AG04450 (cell line): ENCODE results near the gene DSCAML1. TPM values are rescaled to one million over a fixed set of nuclear protein-coding genes. Genes with fewer than 3 reads are reported as not detected.

Experiments
- CTCF ChIA-PET: fragments of 300-600, 350-600 bp; formaldehyde crosslinking; extraction: SDS; loops from one replicate; lab custom pipeline; 2022; ENCODE audit warnings: antibody characterized with exemption, inconsistent platforms; lab: Charles Lee
- POLR2A ChIA-PET: fragments of 350-600 bp; formaldehyde crosslinking; extraction: SDS; loops from one replicate; lab custom pipeline; 2021; ENCODE audit warnings: antibody characterized with exemption, inconsistent platforms; lab: Yijun Ruan, JAX
- DNase-seq: peaks from one replicate; pipeline ENCODE4 v3.0.0-alpha.2; 2011; ENCODE audit warnings: low read depth, low spot score
- H3K27ac ChIP-seq: one replicate; pipeline ENCODE4 v1.5.1; 2012; ENCODE audit warnings: low read depth, low read length, control low read depth
- H3K27me3 ChIP-seq: one replicate; pipeline ENCODE4 v1.6.0; 2012; ENCODE audit warnings: low read length; ENCODE audit not compliant: control insufficient read depth, insufficient read depth
- H3K4me3 ChIP-seq: 2 replicates; pipeline ENCODE4 v1.5.1; 2011; ENCODE audit warnings: mild to moderate bottlenecking, low read depth, low read length, control low read depth
- H3K9me3 ChIP-seq: 2 replicates; pipeline ENCODE4 v1.5.1; 2012; ENCODE audit warnings: low read length; ENCODE audit not compliant: control insufficient read depth, insufficient read depth
- polyA plus RNA-seq: library from polyadenylated mRNA; depleted of rRNA; stranded (reverse); fragments of >200 nt; gene quantifications from 2 replicates; pipeline ENCODE4 v1.2.3, GENCODE V29; 2011
- TF ChIP-seq, protein P1 (sequence below): IDR thresholded peaks from 2 replicates; pipeline ENCODE4 v1.5.1; 2011; ENCODE audit warnings: low read depth, low read length, control low read depth, inconsistent platforms

The DSCAML1 gene
- polyA plus RNA-seq, 1 experiment = not detected

GRCh38 chr11:117428856-117429229, 368.2 kb downstream of the DSCAML1 start:
- H3K27me3 ChIP-seq = peaks cover 14% of the 10 kb centered on the region
- TF ChIP-seq, protein P1, sequence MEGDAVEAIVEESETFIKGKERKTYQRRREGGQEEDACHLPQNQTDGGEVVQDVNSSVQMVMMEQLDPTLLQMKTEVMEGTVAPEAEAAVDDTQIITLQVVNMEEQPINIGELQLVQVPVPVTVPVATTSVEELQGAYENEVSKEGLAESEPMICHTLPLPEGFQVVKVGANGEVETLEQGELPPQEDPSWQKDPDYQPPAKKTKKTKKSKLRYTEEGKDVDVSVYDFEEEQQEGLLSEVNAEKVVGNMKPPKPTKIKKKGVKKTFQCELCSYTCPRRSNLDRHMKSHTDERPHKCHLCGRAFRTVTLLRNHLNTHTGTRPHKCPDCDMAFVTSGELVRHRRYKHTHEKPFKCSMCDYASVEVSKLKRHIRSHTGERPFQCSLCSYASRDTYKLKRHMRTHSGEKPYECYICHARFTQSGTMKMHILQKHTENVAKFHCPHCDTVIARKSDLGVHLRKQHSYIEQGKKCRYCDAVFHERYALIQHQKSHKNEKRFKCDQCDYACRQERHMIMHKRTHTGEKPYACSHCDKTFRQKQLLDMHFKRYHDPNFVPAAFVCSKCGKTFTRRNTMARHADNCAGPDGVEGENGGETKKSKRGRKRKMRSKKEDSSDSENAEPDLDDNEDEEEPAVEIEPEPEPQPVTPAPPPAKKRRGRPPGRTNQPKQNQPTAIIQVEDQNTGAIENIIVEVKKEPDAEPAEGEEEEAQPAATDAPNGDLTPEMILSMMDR = no peak
- DNase-seq = no peak

DNA sequence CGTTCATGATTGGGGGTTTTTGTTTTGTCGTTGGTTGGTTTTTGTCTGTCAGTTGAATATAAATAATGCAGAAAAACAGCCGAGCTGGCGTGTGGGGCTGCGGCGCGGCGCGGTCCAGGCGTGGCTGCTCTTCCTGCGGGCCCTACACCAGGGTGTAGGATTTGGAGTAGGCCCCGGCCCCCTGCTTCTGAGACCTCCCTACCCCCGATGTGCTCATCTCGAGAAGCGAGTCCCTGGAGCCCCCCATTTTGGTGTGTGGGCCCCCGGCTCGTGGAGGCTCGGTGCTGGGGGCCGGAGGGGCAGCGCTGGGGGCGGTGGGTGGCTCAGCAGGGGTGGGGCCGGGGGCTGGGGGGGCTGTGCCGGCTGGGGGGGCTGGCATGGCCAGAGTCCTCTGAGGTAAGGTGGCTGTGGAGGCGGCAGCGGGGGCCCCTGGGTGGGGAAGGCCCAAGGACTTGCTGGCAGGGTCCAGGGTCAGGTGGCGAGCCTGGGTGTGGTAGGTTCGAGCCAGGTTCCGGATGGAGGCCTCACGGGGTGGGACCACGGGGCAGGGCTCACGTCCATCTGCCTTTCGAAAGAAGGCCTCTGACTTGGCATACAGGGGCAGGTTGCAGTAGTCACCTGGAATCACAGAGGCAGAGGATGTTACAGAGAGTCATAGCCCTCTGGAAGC, 368.7 kb downstream of the DSCAML1 start:
- H3K27me3 ChIP-seq = peaks cover 14% of the 10 kb centered on the region
- CTCF ChIA-PET = interaction anchor here (1.0 to 4.2 kb wide), 2 partner anchors 192 to 518 kb away, joined by 3 to 86 read pairs; no protein-coding TSS in a partner anchor
- POLR2A ChIA-PET = no interaction called here
- TF ChIP-seq, protein P1 = no peak
- H3K27ac ChIP-seq = no peak overlapping the region
- DNase-seq = no peak
- H3K9me3 ChIP-seq = no peaks in the 10 kb centered on the region
- no peak overlapping the region for H3K4me3 ChIP-seq

More at GRCh38 chr11:117428856-117429229, 368.2 kb downstream of the DSCAML1 start:
- Histone ChIP-seq H3K4me3 (no peak overlapping the region), H3K9me3 (no peaks in the 10 kb centered on the region), H3K27ac (no peak overlapping the region)
- ChIA-PET CTCF (interaction anchor here (1.0 kb wide), 1 partner anchor 518 kb away, joined by 3 read pairs; no protein-coding TSS in a partner anchor), POLR2A (no interaction called here)

GRCh38 chr11:117427356-117427874, 369.6 kb downstream of the DSCAML1 start:
- CTCF ChIA-PET = interaction anchor here (0.8 to 5.4 kb wide), 8 partner anchors 13 to 523 kb away, joined by 3 to 97 read pairs (median 18); no protein-coding TSS in a partner anchor
- TF ChIP-seq, protein P1 = no peak
- POLR2A ChIA-PET = no interaction called here
- Histone ChIP-seq H3K27me3 (peaks cover 16% of the 10 kb centered on the region), H3K27ac (no peak overlapping the region), H3K9me3 (no peaks in the 10 kb centered on the region), H3K4me3 (no peak overlapping the region)
- DNase-seq = no peak

GRCh38 chr11:117426941-117427340, 370.1 kb downstream of the DSCAML1 start:
- no peaks in the 10 kb centered on the region for H3K9me3 ChIP-seq
- ChIA-PET POLR2A (no interaction called here), CTCF (interaction anchor here (0.6 to 5.4 kb wide), 30 partner anchors 12 to 703 kb away, joined by 3 to 97 read pairs (median 4); no protein-coding TSS in a partner anchor)
- H3K27me3 ChIP-seq = peaks cover 16% of the 10 kb centered on the region
- no peak overlapping the region for H3K27ac ChIP-seq
- DNase-seq = no peak
- H3K4me3 ChIP-seq = no peak overlapping the region
- TF ChIP-seq, protein P1 = no peak

DNA sequence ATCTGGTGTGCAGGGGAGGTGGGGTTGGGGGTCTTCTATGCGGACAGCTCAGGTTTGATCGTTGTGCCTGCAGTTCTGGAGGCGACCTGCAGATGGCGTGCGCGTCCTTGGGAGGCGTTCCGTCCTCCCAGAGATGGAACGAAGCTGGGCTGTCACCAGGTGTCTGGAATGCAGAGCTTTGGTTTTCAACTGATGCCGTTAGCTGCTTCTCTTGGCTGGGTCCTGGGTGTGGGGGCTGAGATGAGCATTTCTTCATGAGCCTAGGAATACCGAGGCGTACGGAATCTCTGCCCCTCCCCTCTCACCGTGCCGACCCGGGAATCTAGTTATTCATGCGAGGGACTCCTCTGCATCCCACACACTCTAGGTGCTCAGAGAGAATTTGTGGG, 370.7 kb downstream of the DSCAML1 start:
- Histone ChIP-seq H3K4me3 (no peak overlapping the region), H3K27me3 (peaks cover 18% of the 10 kb centered on the region), H3K27ac (no peak overlapping the region), H3K9me3 (no peaks in the 10 kb centered on the region)
- TF ChIP-seq, protein P1 = peak; percentile 99
- ChIA-PET CTCF (interaction anchor here (0.5 to 5.4 kb wide), 59 partner anchors 9 to 763 kb away, joined by 3 to 97 read pairs (median 4); no protein-coding TSS in a partner anchor), POLR2A (interaction anchor here (0.6 to 1.1 kb wide), 2 partner anchors 251 to 392 kb away, joined by 3 to 6 read pairs; no protein-coding TSS in a partner anchor)
- DNase-seq = no peak
